ENCODE results near the gene MMP14. TPM values are rescaled to one million over a fixed set of nuclear protein-coding genes. Genes with fewer than 3 reads are reported as not detected.
"Not testable (repeated sequence)": the region's sequence is repeated elsewhere in the genome, so short reads cannot be mapped to it uniquely, and the experiment has no call there.

Gene MMP14
- total and polyA plus RNA-seq, 7 donors = 7.6 to 18.5 (median 14.0) TPM

GRCh38 chr14:22850944-22851764 lies 14.8 kb downstream of the MMP14 start:
- intact Hi-C loops (cut with DNase I) = loop anchor here (5.0 to 10.0 kb wide), 2 partner anchors 196 to 294 kb away; no protein-coding TSS in a partner anchor
- 37 to 49% (median 41%) methylated on average over 9 of the region's 9 CpGs for WGBS, 3 donors
- Histone ChIP-seq H3K9me3 (no peaks in the 10 kb centered on the region), H3K4me1 (peaks cover 50% of the 10 kb centered on the region), H3K27ac (peak overlapping the region; percentile 82), H3K27me3 (ENCODE audit: insufficient read depth in 3 of 3, low read length in 2 of 3) (no peaks in the 10 kb centered on the region), H3K36me3 (ENCODE audit: insufficient read depth in 1 of 2, low read depth in 1 of 2) (no peaks in the 10 kb centered on the region), H3K4me3 (peak overlapping the region; percentile 11)
- peak; percentile 66 to 76 (median 76) for ATAC-seq
- peak; percentile 88 to 94 for DNase-seq
- no peak for TF ChIP-seq CTCF (IDR thresholded peaks at IDR 0.05)

GRCh38 chr14:22852178-22852577 lies 15.8 kb downstream of the MMP14 start:
- not testable (repeated sequence) for H3K36me3 ChIP-seq (ENCODE audit: insufficient read depth in 1 of 2, low read depth in 1 of 2); H3K9me3 ChIP-seq; ATAC-seq; H3K4me3 ChIP-seq; H3K27ac ChIP-seq; DNase-seq; H3K27me3 ChIP-seq (ENCODE audit: insufficient read depth in 3 of 3, low read length in 2 of 3)
- intact Hi-C loops (cut with DNase I) = loop anchor here (2.0 to 10.0 kb wide), 4 partner anchors 31 to 465 kb away; no protein-coding TSS in a partner anchor
- peaks cover 50% of the 10 kb centered on the region for H3K4me1 ChIP-seq
- WGBS, 3 donors = 81 to 90% (median 86%) methylated on average over 8 to 12 of the region's 12 CpGs

DNA sequence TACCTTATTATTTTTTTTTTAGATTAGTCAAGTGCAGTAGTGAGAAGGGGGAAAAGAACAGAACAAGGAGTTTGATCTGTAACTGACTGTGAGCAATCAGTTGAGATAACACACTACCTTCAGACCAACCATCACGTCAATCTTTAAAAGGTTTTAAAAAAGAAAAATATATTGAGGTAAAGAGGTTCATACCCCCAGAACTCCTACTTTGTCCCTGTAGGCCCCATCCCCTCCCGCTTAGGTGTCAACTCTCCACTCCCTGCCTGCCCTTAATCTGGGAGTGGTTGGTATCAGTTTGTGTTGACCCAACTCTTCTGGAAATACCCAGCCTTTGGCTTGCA lies 16.2 kb downstream of the MMP14 start:
- no peak for TF ChIP-seq CTCF (IDR thresholded peaks at IDR 0.05)
- WGBS, 3 donors = 78 to 84% (median 84%) methylated on average over 2 of the region's 2 CpGs

GRCh38 chr14:22852940-22853767 lies 16.8 kb downstream of the MMP14 start:
- Histone ChIP-seq H3K4me1 (peaks cover 47% of the 10 kb centered on the region), H3K4me3 (peak overlapping the region; percentile 68), H3K9me3 (no peaks in the 10 kb centered on the region), H3K27me3 (ENCODE audit: insufficient read depth in 3 of 3, low read length in 2 of 3) (no peaks in the 10 kb centered on the region), H3K27ac (no peak overlapping the region), H3K36me3 (ENCODE audit: insufficient read depth in 1 of 2, low read depth in 1 of 2) (no peaks in the 10 kb centered on the region)
- 2 to 4% (median 3%) methylated on average over 19 to 20 of the region's 20 CpGs for WGBS, 3 donors
- ATAC-seq (peak; percentile 70 to 81 (median 73)), DNase-seq (peak; percentile 88 to 93)
- intact Hi-C loops (cut with DNase I) = loop anchor here (1.0 to 10.0 kb wide), 6 partner anchors 31 to 466 kb away; no protein-coding TSS in a partner anchor
- peak; percentile 89 for TF ChIP-seq CTCF (IDR thresholded peaks at IDR 0.05)

More for the DNA sequence above, 16.2 kb downstream of the MMP14 start:
- Histone ChIP-seq H3K4me1 (peaks cover 50% of the 10 kb centered on the region), H3K9me3 (no peaks in the 10 kb centered on the region), H3K27ac (no peak overlapping the region), H3K27me3 (ENCODE audit: insufficient read depth in 3 of 3, low read length in 2 of 3) (no peaks in the 10 kb centered on the region), H3K4me3 (no peak overlapping the region), H3K36me3 (ENCODE audit: insufficient read depth in 1 of 2, low read depth in 1 of 2) (no peaks in the 10 kb centered on the region)
- ATAC-seq (no peak), DNase-seq (no peak)
- intact Hi-C loops (cut with DNase I) = loop anchor here (2.0 to 10.0 kb wide), 4 partner anchors 32 to 466 kb away; no protein-coding TSS in a partner anchor

DNA sequence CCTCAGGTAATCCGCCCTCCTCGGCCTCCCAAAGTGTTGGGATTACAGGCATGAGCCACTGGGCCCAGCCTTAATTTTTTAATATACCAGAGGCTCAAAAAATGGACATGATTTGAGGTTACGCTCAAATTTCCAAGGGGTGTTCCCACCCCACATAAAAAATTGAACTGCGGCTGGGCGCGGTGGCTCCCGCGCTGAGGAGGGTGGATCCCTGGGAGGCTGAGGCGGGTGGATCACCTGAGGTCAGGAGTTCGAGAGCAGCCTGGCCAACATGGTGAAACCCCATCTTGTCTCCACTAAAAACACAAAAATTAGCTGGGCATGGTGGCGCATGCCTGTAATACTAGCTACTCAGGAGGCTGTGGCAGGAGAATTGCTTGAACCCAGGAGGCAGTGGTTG lies 17.9 kb downstream of the MMP14 start:
- 96 to 98% (median 97%) methylated on average over 11 of the region's 11 CpGs for WGBS, 3 donors
- not testable (repeated sequence) for H3K27me3 ChIP-seq (ENCODE audit: insufficient read depth in 3 of 3, low read length in 2 of 3); DNase-seq; H3K36me3 ChIP-seq (ENCODE audit: insufficient read depth in 1 of 2, low read depth in 1 of 2); H3K27ac ChIP-seq; ATAC-seq; H3K4me3 ChIP-seq; H3K9me3 ChIP-seq
- peaks cover 36% of the 10 kb centered on the region for H3K4me1 ChIP-seq
- intact Hi-C loops (cut with DNase I) = loop anchor here (5.0 to 10.0 kb wide), 2 partner anchors 199 to 297 kb away; no protein-coding TSS in a partner anchor

Data from psoas muscle (tissue), 8 donors.